A549 (cell line): ENCODE measurements around the gene SORBS1. TPM values are rescaled to one million over a fixed set of nuclear protein-coding genes. Genes with fewer than 3 reads are reported as not detected.

Experiments used
- ATAC-seq, 2 experiments: fragments of 200-7000 bp in 1 of 2; fragments of >200 bp in 1 of 2; cut with Nextera tagmentation in 1 of 2; cut with Tn5 transposase in 1 of 2; 3 replicates each; pipeline versions ENCODE4 v1.8.0 to v1.9.1; 2018 to 2020; ENCODE audit warnings: mild to moderate bottlenecking in 1 of 2, moderate library complexity in 1 of 2
- CTCF ChIA-PET: fragments of 300-600 bp; sonication (Branson Sonifier 250); formaldehyde crosslinking; extraction: SDS; loops from one replicate; lab custom pipeline; 2021; ENCODE audit warnings: antibody characterized with exemption, inconsistent platforms; lab: Yijun Ruan, JAX
- POLR2A ChIA-PET: fragments of 350-600 bp; formaldehyde crosslinking; extraction: SDS; loops from one replicate; lab custom pipeline; 2021; ENCODE audit warnings: antibody characterized with exemption, inconsistent platforms; lab: Yijun Ruan, JAX
- DNase-seq, 2 experiments: peaks; one replicate each; pipeline versions ENCODE4 v3.0.0 to v3.0.0-alpha.2; 2011 to 2016; ENCODE audit warnings: low read depth in 1 of 2, low spot score in 1 of 2
- FAIRE-seq: peaks from 2 replicates; lab custom pipeline; 2011; peaks lifted over from hg19 to GRCh38; lab: Jason Lieb, UNC
- H3K27ac ChIP-seq, 2 experiments: fragments of >200 bp; sonication (Bioruptor Twin); formaldehyde crosslinking; 3 replicates each; pipeline ENCODE4 v1.5.1; 2016 to 2017
- H3K4me1 ChIP-seq: fragments of >200 bp; sonication (Bioruptor Twin); formaldehyde crosslinking; 3 replicates; pipeline ENCODE4 v1.6.1; 2016
- H3K4me2 ChIP-seq: fragments of >200 bp; sonication (Bioruptor Twin); formaldehyde crosslinking; 3 replicates; pipeline ENCODE4 v1.6.1; 2016
- H3K4me3 ChIP-seq: fragments of >200 bp; sonication (Bioruptor Twin); formaldehyde crosslinking; 3 replicates; pipeline ENCODE4 v1.5.1; 2016
- H3K9me3 ChIP-seq: fragments of >200 bp; sonication (Bioruptor Twin); formaldehyde crosslinking; 3 replicates; pipeline ENCODE4 v1.6.1; 2016
- CBX8 ChIP-seq: fragments of 200-600 bp; sonication (generic); IDR thresholded peaks from 2 replicates; pipeline ENCODE4 v1.6.1; 2016
- CHD2 ChIP-seq: fragments of 150-350 bp; IDR thresholded peaks from 2 replicates; pipeline ENCODE4 v1.6.1; 2014; ENCODE audit warnings: low read length; ENCODE audit not compliant: partially characterized antibody
- EHF ChIP-seq: fragments of 250-450 bp; sonication (Bioruptor Pico); IDR thresholded peaks from 2 replicates; pipeline ENCODE4 v1.5.0; 2020; ENCODE audit warnings: mild to moderate bottlenecking
- EHMT2 ChIP-seq: fragments of 200-600 bp; sonication (generic); IDR thresholded peaks from 2 replicates; pipeline ENCODE4 v1.6.1; 2016; ENCODE audit warnings: antibody characterized with exemption, low read depth, mild to moderate bottlenecking, moderate library complexity
- FOSB ChIP-seq: fragments of 250-450 bp; sonication (Bioruptor Pico); IDR thresholded peaks from 2 replicates; pipeline ENCODE4 v1.5.0; 2020; ENCODE audit warnings: mild to moderate bottlenecking, moderate library complexity
- HEYL ChIP-seq: fragments of 250-450 bp; sonication (Bioruptor Pico); IDR thresholded peaks from 2 replicates; pipeline ENCODE4 v1.8.0; 2021; ENCODE audit warnings: mild to moderate bottlenecking, moderate library complexity
- HOXA7 ChIP-seq: fragments of 250-450 bp; sonication (Bioruptor Pico); IDR thresholded peaks from 2 replicates; pipeline ENCODE4 v1.5.0; 2020; ENCODE audit warnings: mild to moderate bottlenecking, moderate library complexity
- JUNB ChIP-seq: fragments of >200 bp; sonication (Bioruptor Twin); formaldehyde crosslinking; IDR thresholded peaks from 2 replicates; pipeline ENCODE4 v1.6.1; 2016
- NPAS2 ChIP-seq: fragments of 250-450 bp; sonication (Bioruptor Pico); IDR thresholded peaks from 2 replicates; pipeline ENCODE4 v1.8.0; 2022; ENCODE audit warnings: mild to moderate bottlenecking, moderate library complexity, borderline replicate concordance
- NR3C1 ChIP-seq: fragments of >200 bp; sonication (Bioruptor Twin); formaldehyde crosslinking; IDR thresholded peaks from 3 replicates; pipeline ENCODE4 v1.6.1; 2017
- RAD21 ChIP-seq, 2 experiments: fragments of >200 bp in 1 of 2; sonication (Bioruptor Twin) in 1 of 2; formaldehyde crosslinking in 1 of 2; IDR thresholded peaks in 1 of 2; conservative IDR thresholded peaks in 1 of 2; 2 replicates in 1 of 2; 3 replicates in 1 of 2; pipeline ENCODE4 v1.6.1; 2012 to 2018; ENCODE audit warnings: inconsistent platforms in 1 of 2
- RNF2 ChIP-seq: fragments of 200-600 bp; sonication (generic); IDR thresholded peaks from 2 replicates; pipeline ENCODE4 v1.6.1; 2016; ENCODE audit warnings: low read depth, mild to moderate bottlenecking, antibody characterized with exemption, moderate library complexity, borderline replicate concordance
- SMC3 ChIP-seq: fragments of >200 bp; sonication (Bioruptor Twin); formaldehyde crosslinking; IDR thresholded peaks from 3 replicates; pipeline ENCODE4 v1.6.1; 2018; ENCODE audit warnings: inconsistent platforms
- SREBF2 ChIP-seq: fragments of 450-650 bp; IDR thresholded peaks from 2 replicates; pipeline ENCODE4 v1.6.1; 2014; ENCODE audit warnings: mild to moderate bottlenecking, moderate library complexity
- ZNF302 ChIP-seq: fragments of 250-450 bp; sonication (Bioruptor Pico); IDR thresholded peaks from 2 replicates; pipeline ENCODE4 v1.9.0; 2021; ENCODE audit warnings: inconsistent platforms, mild to moderate bottlenecking, moderate library complexity
- WGBS: methylation state at CpG from one replicate; pipeline ENCODE4 v1.1.6; 2017; ENCODE audit errors: missing lambda C conversion rate; 5-methylcytosine and 5-hydroxymethylcytosine counted together
- polyA plus RNA-seq, 4 experiments: library from polyadenylated mRNA; depleted of rRNA in 3 of 4; stranded (reverse); fragments of >200 nt; fragmentation: RNase III in 1 of 4; extraction: RNeasy Plus Mini Kit Qiagen cat#74134 plus additional on column Dnase treatment in 1 of 4; gene quantifications; 2 replicates in 3 of 4; 3 replicates in 1 of 4; pipeline ENCODE4 v1.2.3, GENCODE V29; 2011 to 2017
- TF ChIP-seq, protein P1 (sequence below): fragments of 450-650 bp; IDR thresholded peaks from 2 replicates; pipeline ENCODE4 v1.6.1; 2014; ENCODE audit warnings: antibody characterized with exemption
- TF ChIP-seq, protein P2 (sequence below): fragments of 200-600 bp; sonication (generic); IDR thresholded peaks from 2 replicates; pipeline ENCODE4 v1.6.1; 2016; ENCODE audit warnings: antibody characterized with exemption, mild to moderate bottlenecking, moderate library complexity
- TF ChIP-seq, protein P3 (sequence below): fragments of >200 bp; sonication (Bioruptor Twin); formaldehyde crosslinking; IDR thresholded peaks from 2 replicates; pipeline ENCODE4 v1.6.1; 2016
- TF ChIP-seq, protein P4 (sequence below): IDR thresholded peaks from 2 replicates; pipeline ENCODE4 v1.6.1; 2012
- TF ChIP-seq, protein P5 (sequence below): IDR thresholded peaks from 2 replicates; pipeline ENCODE4 v1.6.1; 2012
- TF ChIP-seq, protein P6 (sequence below): fragments of >200 bp; sonication (Bioruptor Twin); formaldehyde crosslinking; IDR thresholded peaks from 3 replicates; pipeline ENCODE4 v1.6.1; 2016

SORBS1 gene
- polyA plus RNA-seq, 2 of the 4 experiments (the other 2 are of a cell fraction): 0.39 to 0.80 TPM

DNA sequence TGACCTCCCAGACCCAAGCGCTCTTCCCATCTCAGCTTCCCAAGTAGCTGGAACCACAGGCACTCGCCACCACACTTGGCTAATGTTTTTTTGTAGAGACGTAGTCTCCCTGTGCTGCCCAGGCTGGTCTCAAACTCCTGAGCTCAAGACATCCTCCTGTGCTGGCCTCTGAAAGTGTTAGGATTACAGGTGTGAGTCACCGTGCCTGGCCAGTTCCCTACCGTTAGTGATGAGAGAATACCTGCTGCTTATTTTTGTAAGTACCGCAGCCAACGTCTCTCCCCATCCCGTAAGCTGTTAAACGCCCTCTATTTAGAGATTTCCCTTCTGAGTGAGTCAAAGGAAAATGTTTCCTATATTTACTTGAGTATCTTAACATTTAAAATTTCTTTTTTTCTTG is 231.9 kb downstream of the SORBS1 start:
- peak overlapping the region in 1 of 2 experiments; percentile 32; a peak in 1 of 6 replicates for H3K27ac ChIP-seq
- WGBS: 84% methylated on average over 9 of the region's 9 CpGs
- TF ChIP-seq EHMT2 (no peak), RAD21 (conservative IDR thresholded peaks at IDR 0.05 in 1 of 2, IDR thresholded peaks at IDR 0.05 in 1 of 2) (no peak)
- no peak overlapping the region for H3K4me3 ChIP-seq
- H3K9me3 ChIP-seq: no peaks in the 10 kb centered on the region
- FAIRE-seq (no peak), ATAC-seq (no peak; a peak in 1 of 6 replicates), DNase-seq (no peak)
- ChIA-PET POLR2A (no interaction called here), CTCF (interaction anchor here (1.2 to 2.3 kb wide), 4 partner anchors 10 to 86 kb away, joined by 3 to 9 read pairs (median 6); no protein-coding TSS in a partner anchor)
- H3K4me2 ChIP-seq: no peak overlapping the region
- H3K4me1 ChIP-seq: peaks cover 34% of the 10 kb centered on the region

DNA sequence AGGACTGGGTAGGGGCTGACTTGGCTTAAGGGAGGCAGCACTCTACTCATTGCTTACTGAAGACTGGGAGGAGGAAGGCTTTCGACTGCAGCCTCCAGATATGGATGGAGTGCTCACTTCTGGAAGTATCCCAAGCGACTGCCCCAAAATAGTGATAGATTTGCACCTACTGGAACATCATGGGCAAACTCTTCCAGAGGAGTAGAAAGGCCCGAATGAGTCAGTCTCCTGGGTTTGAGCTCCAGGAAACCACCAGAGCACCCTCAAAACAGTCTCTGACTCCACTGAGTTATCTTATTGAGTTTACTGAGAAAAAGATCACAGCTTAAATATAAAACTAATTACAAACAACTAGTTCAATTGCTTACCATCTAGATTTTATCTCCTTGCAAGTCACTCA is 233.2 kb downstream of the SORBS1 start:
- TF ChIP-seq HOXA7 (CRISPR knock-in tag) (no peak), RNF2 (no peak), FOSB (CRISPR knock-in tag) (no peak), EHF (CRISPR knock-in tag) (no peak)
- TF ChIP-seq, protein P1, sequence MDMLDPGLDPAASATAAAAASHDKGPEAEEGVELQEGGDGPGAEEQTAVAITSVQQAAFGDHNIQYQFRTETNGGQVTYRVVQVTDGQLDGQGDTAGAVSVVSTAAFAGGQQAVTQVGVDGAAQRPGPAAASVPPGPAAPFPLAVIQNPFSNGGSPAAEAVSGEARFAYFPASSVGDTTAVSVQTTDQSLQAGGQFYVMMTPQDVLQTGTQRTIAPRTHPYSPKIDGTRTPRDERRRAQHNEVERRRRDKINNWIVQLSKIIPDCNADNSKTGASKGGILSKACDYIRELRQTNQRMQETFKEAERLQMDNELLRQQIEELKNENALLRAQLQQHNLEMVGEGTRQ: no peak
- TF ChIP-seq, all 56 proteins: peak for 0
- ATAC-seq: no peak
- no peak for FAIRE-seq
- ChIA-PET POLR2A (no interaction called here), CTCF (interaction anchor here (2.1 kb wide), 2 partner anchors 18 to 85 kb away, joined by 6 to 9 read pairs; no protein-coding TSS in a partner anchor)
- no peak for DNase-seq
- H3K9me3 ChIP-seq: no peaks in the 10 kb centered on the region
- H3K27ac ChIP-seq: no peak overlapping the region
- H3K4me3 ChIP-seq: no peak overlapping the region
- H3K4me1 ChIP-seq: peaks cover 28% of the 10 kb centered on the region
- WGBS: 71% methylated on average over 3 of the region's 3 CpGs
- no peak overlapping the region for H3K4me2 ChIP-seq

DNA sequence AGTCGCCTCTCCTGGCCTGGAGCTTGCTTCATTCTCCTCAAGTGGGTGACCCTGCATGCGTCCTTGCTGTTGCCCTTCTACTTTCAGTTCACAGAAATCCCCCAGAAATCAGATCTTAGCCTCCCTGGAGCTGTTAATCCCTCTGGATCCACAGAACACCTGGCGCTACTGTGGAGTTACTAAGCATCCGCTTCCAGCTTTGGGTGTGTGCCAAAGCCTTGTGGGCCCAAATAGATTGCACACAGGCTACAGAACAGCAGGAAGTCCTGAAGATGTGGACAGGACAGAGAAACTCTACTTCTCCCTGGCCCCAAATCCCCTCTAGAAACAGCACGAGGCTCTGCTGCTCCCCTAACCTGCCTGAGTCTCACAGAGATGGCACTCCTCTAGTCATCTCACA is 233.8 kb downstream of the SORBS1 start:
- 65% methylated on average over 5 of the region's 5 CpGs for WGBS
- H3K4me1 ChIP-seq: peaks cover 28% of the 10 kb centered on the region
- H3K4me3 ChIP-seq: no peak overlapping the region
- no peak overlapping the region for H3K4me2 ChIP-seq
- no peak for FAIRE-seq
- TF ChIP-seq NPAS2 (CRISPR knock-in tag) (no peak), EHMT2 (no peak), SMC3 (no peak), ZNF302 (CRISPR knock-in tag) (no peak), CBX8 (no peak), NR3C1 (no peak), SREBF2 (no peak), JUNB (no peak), CHD2 (no peak), HOXA7 (CRISPR knock-in tag) (no peak), RNF2 (no peak), HEYL (CRISPR knock-in tag) (no peak)
- TF ChIP-seq, protein P2, sequence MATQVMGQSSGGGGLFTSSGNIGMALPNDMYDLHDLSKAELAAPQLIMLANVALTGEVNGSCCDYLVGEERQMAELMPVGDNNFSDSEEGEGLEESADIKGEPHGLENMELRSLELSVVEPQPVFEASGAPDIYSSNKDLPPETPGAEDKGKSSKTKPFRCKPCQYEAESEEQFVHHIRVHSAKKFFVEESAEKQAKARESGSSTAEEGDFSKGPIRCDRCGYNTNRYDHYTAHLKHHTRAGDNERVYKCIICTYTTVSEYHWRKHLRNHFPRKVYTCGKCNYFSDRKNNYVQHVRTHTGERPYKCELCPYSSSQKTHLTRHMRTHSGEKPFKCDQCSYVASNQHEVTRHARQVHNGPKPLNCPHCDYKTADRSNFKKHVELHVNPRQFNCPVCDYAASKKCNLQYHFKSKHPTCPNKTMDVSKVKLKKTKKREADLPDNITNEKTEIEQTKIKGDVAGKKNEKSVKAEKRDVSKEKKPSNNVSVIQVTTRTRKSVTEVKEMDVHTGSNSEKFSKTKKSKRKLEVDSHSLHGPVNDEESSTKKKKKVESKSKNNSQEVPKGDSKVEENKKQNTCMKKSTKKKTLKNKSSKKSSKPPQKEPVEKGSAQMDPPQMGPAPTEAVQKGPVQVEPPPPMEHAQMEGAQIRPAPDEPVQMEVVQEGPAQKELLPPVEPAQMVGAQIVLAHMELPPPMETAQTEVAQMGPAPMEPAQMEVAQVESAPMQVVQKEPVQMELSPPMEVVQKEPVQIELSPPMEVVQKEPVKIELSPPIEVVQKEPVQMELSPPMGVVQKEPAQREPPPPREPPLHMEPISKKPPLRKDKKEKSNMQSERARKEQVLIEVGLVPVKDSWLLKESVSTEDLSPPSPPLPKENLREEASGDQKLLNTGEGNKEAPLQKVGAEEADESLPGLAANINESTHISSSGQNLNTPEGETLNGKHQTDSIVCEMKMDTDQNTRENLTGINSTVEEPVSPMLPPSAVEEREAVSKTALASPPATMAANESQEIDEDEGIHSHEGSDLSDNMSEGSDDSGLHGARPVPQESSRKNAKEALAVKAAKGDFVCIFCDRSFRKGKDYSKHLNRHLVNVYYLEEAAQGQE: no peak
- TF ChIP-seq, protein P3, sequence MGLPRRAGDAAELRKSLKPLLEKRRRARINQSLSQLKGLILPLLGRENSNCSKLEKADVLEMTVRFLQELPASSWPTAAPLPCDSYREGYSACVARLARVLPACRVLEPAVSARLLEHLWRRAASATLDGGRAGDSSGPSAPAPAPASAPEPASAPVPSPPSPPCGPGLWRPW: no peak
- TF ChIP-seq, protein P4, sequence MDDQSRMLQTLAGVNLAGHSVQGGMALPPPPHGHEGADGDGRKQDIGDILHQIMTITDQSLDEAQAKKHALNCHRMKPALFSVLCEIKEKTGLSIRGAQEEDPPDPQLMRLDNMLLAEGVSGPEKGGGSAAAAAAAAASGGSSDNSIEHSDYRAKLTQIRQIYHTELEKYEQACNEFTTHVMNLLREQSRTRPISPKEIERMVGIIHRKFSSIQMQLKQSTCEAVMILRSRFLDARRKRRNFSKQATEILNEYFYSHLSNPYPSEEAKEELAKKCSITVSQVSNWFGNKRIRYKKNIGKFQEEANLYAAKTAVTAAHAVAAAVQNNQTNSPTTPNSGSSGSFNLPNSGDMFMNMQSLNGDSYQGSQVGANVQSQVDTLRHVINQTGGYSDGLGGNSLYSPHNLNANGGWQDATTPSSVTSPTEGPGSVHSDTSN: no peak
- TF ChIP-seq, protein P5, sequence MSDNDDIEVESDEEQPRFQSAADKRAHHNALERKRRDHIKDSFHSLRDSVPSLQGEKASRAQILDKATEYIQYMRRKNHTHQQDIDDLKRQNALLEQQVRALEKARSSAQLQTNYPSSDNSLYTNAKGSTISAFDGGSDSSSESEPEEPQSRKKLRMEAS: no peak
- TF ChIP-seq, protein P6, sequence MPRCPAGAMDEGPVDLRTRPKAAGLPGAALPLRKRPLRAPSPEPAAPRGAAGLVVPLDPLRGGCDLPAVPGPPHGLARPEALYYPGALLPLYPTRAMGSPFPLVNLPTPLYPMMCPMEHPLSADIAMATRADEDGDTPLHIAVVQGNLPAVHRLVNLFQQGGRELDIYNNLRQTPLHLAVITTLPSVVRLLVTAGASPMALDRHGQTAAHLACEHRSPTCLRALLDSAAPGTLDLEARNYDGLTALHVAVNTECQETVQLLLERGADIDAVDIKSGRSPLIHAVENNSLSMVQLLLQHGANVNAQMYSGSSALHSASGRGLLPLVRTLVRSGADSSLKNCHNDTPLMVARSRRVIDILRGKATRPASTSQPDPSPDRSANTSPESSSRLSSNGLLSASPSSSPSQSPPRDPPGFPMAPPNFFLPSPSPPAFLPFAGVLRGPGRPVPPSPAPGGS: no peak
- TF ChIP-seq, all 56 proteins: peak for 0
- ChIA-PET CTCF (no interaction called here), POLR2A (no interaction called here)
- Histone ChIP-seq H3K9me3 (no peaks in the 10 kb centered on the region), H3K27ac (no peak overlapping the region)
- ATAC-seq: no peak; a peak in 1 of 6 replicates
- DNase-seq: no peak
